ENCODE measurements around the gene SDK2.
"Not testable (repeated sequence)": the region's sequence is repeated elsewhere in the genome, so short reads cannot be mapped to it uniquely, and the experiment has no call there.

SDK2 gene

DNA sequence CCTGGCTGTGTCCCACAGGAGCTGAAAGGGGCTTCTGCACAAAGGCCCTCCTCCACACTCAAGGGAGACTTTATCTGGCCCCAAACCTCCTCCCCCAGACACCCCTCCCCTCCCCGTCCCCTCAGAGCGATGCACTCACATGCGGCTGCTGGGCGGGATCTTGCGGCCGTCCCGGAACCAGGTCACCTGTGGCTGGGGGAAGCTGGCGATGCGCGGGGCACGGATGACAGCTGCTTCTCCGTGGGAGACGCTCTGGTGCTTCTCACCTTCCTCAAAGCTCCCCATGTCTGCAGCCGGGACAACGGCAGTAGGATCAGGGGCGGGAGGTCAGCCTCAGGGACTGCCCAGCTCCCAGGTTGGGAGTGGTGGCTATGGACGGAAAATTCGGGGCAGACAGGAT lies 188.5 kb downstream of the SDK2 start:
- no peaks in the 10 kb centered on the region for H3F3A ChIP-seq (ENCODE audit: insufficient read depth, low read length)
- no peaks in the 10 kb centered on the region for H4K20me1 ChIP-seq (ENCODE audit: insufficient read depth, low read length)
- no peak overlapping the region for H2AFZ ChIP-seq (ENCODE audit: low read length)
- H3K79me2 ChIP-seq (ENCODE audit: low read length) = no peaks in the 10 kb centered on the region
- no peaks in the 10 kb centered on the region for H3K36me3 ChIP-seq (replicated peaks; ENCODE audit: insufficient read depth, low read length)
- no peaks in the 10 kb centered on the region for H3K9me2 ChIP-seq (replicated peaks; ENCODE audit: insufficient read depth, low read length)
- peaks cover 62% of the 10 kb centered on the region for H3K27me3 ChIP-seq (replicated peaks; ENCODE audit: insufficient read depth, low read length)
- no peak overlapping the region for H3K4me3 ChIP-seq (ENCODE audit: low read length)
- H3K27ac ChIP-seq (ENCODE audit: low read length) = no peak overlapping the region
- DNase-seq = no peak
- H3K9me3 ChIP-seq (replicated peaks; ENCODE audit: insufficient read depth, low read length) = no peaks in the 10 kb centered on the region
- TF ChIP-seq EZH2 (optimal IDR thresholded peaks at IDR 0.05; ENCODE audit: low read depth, low read length) = no peak
- no peak for TF ChIP-seq EZH2phosphoT487 (IDR thresholded peaks at IDR 0.05; ENCODE audit: low read length)
- no peak for TF ChIP-seq CTCF (IDR thresholded peaks at IDR 0.05; ENCODE audit: low read length)
- no peaks in the 10 kb centered on the region for H3K4me1 ChIP-seq (ENCODE audit: low read length)
- H3K4me2 ChIP-seq (ENCODE audit: low read depth, low read length) = no peak overlapping the region
- H3K9ac ChIP-seq (ENCODE audit: low read length) = no peak overlapping the region

DNA sequence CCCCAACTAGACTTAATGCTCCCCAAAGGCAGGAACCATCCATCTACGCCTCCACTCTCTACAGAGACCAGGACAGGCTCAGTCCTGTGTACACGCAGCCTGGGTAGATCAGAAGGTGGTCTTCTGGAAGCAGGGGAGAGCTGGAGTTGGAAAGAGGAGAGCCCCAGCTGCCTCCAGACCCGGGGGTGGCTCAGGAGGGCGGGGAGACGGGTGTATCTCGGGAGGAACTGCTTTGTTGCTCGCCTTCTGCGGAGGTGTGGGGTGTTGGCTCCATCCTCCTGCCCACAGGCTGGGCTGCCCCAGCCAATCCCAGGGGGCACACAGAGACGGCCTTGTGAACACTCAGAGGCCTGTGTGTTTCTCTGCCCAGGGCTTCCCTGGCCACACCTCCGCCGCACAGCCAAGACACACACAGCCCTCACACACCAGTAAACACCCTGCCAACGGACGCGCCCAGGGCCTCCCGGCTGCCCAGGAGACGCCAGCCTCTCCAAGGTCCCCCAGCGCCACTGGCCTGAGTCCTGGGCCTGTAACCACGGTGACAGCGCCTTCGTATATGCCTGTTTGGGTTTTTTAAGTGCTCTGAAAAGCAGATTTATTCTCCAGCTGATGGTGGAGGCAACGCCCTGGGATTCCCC lies 189.1 kb downstream of the SDK2 start:
- H3K27ac ChIP-seq (ENCODE audit: low read length) = no peak overlapping the region
- no peak overlapping the region for H3K4me2 ChIP-seq (ENCODE audit: low read depth, low read length)
- no peak overlapping the region for H3K9ac ChIP-seq (ENCODE audit: low read length)

DNA sequence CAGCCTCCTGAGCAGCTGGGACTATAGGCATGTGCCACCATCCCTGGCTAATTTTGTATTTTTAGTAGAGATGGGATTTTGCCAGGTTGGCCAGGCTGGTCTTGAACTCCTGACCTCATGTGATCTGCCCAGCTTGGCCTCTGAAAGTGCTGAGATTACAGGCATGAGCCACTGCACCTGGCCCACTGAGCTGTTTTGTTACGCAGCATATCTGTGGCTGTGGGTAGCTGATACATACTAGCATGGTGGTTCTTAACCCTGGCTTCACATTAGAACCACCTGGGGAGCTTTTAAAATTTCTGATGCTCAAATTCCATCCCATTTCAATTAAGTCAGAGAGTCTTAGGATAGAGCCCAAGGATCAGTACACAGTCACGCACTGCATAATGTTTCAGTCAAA lies 190.8 kb downstream of the SDK2 start:
- not testable (repeated sequence) for H3K4me3 ChIP-seq (ENCODE audit: low read length); DNase-seq; H3K9me2 ChIP-seq (replicated peaks; ENCODE audit: insufficient read depth, low read length); H3K79me2 ChIP-seq (ENCODE audit: low read length); H3K9ac ChIP-seq (ENCODE audit: low read length); H3K4me2 ChIP-seq (ENCODE audit: low read depth, low read length); H3K36me3 ChIP-seq (replicated peaks; ENCODE audit: insufficient read depth, low read length); H3F3A ChIP-seq (ENCODE audit: insufficient read depth, low read length); H3K27ac ChIP-seq (ENCODE audit: low read length); H4K20me1 ChIP-seq (ENCODE audit: insufficient read depth, low read length); H3K4me1 ChIP-seq (ENCODE audit: low read length); H2AFZ ChIP-seq (ENCODE audit: low read length); H3K9me3 ChIP-seq (replicated peaks; ENCODE audit: insufficient read depth, low read length)
- peaks cover 72% of the 10 kb centered on the region for H3K27me3 ChIP-seq (replicated peaks; ENCODE audit: insufficient read depth, low read length)

More for the DNA sequence above, 189.1 kb downstream of the SDK2 start:
- H3F3A ChIP-seq (ENCODE audit: insufficient read depth, low read length) = no peaks in the 10 kb centered on the region
- no peak overlapping the region for H2AFZ ChIP-seq (ENCODE audit: low read length)
- H3K4me3 ChIP-seq (ENCODE audit: low read length) = no peak overlapping the region
- no peak for DNase-seq
- no peaks in the 10 kb centered on the region for H3K9me3 ChIP-seq (replicated peaks; ENCODE audit: insufficient read depth, low read length)
- no peaks in the 10 kb centered on the region for H3K36me3 ChIP-seq (replicated peaks; ENCODE audit: insufficient read depth, low read length)
- no peaks in the 10 kb centered on the region for H3K79me2 ChIP-seq (ENCODE audit: low read length)
- H3K9me2 ChIP-seq (replicated peaks; ENCODE audit: insufficient read depth, low read length) = no peaks in the 10 kb centered on the region
- peaks cover 68% of the 10 kb centered on the region for H3K27me3 ChIP-seq (replicated peaks; ENCODE audit: insufficient read depth, low read length)
- TF ChIP-seq EZH2 (optimal IDR thresholded peaks at IDR 0.05; ENCODE audit: low read depth, low read length) = no peak
- TF ChIP-seq EZH2phosphoT487 (IDR thresholded peaks at IDR 0.05; ENCODE audit: low read length) = no peak
- TF ChIP-seq CTCF (IDR thresholded peaks at IDR 0.05; ENCODE audit: low read length) = no peak
- H4K20me1 ChIP-seq (ENCODE audit: insufficient read depth, low read length) = no peaks in the 10 kb centered on the region
- H3K4me1 ChIP-seq (ENCODE audit: low read length) = no peaks in the 10 kb centered on the region

- TF ChIP-seq EZH2 (optimal IDR thresholded peaks at IDR 0.05; ENCODE audit: low read depth, low read length) = no peak
Measured at GRCh38 chr17:73453090-73453489, 191.2 kb downstream of the SDK2 start.

More at GRCh38 chr17:73453090-73453489, 191.2 kb downstream of the SDK2 start:
- no peak overlapping the region for H2AFZ ChIP-seq (ENCODE audit: low read length)
- no peaks in the 10 kb centered on the region for H3K4me1 ChIP-seq (ENCODE audit: low read length)
- H3K9ac ChIP-seq (ENCODE audit: low read length) = no peak overlapping the region
- H3F3A ChIP-seq (ENCODE audit: insufficient read depth, low read length) = no peaks in the 10 kb centered on the region
- H3K27me3 ChIP-seq (replicated peaks; ENCODE audit: insufficient read depth, low read length) = peaks cover 70% of the 10 kb centered on the region
- H3K27ac ChIP-seq (ENCODE audit: low read length) = no peak overlapping the region
- no peaks in the 10 kb centered on the region for H4K20me1 ChIP-seq (ENCODE audit: insufficient read depth, low read length)
- H3K4me3 ChIP-seq (ENCODE audit: low read length) = no peak overlapping the region
- H3K79me2 ChIP-seq (ENCODE audit: low read length) = no peaks in the 10 kb centered on the region
- DNase-seq = no peak
- no peaks in the 10 kb centered on the region for H3K9me2 ChIP-seq (replicated peaks; ENCODE audit: insufficient read depth, low read length)
- H3K9me3 ChIP-seq (replicated peaks; ENCODE audit: insufficient read depth, low read length) = no peaks in the 10 kb centered on the region
- no peak overlapping the region for H3K4me2 ChIP-seq (ENCODE audit: low read depth, low read length)
- H3K36me3 ChIP-seq (replicated peaks; ENCODE audit: insufficient read depth, low read length) = no peaks in the 10 kb centered on the region

All from MM.1S (cell line).